PC-9 (cell line): ENCODE data around the gene CUL9. TPM values are rescaled to one million over a fixed set of nuclear protein-coding genes. Genes with fewer than 3 reads are reported as not detected.

Source experiments
- BruUV-seq: library from RNA; stranded (reverse); fragments of 400-500 nt; replicated peaks from 2 replicates; lab custom pipeline; 2021; lab: Mats Ljungman, UMichigan
- CTCF ChIA-PET: fragments of 300-600 bp; sonication (Branson Sonifier 250); formaldehyde crosslinking; loops from one replicate; lab custom pipeline; 2022; ENCODE audit warnings: antibody characterized with exemption; lab: Charles Lee
- POLR2A ChIA-PET: fragments of 300-600 bp; sonication (Branson Sonifier 250); formaldehyde crosslinking; loops from one replicate; lab custom pipeline; 2022; ENCODE audit warnings: antibody characterized with exemption; ENCODE audit not compliant: unreplicated experiment; lab: Charles Lee
- DNase-seq, 2 experiments: peaks; one replicate each; pipeline versions ENCODE4 v3.0.0 to v3.0.0-alpha.2; 2015 to 2022; ENCODE audit warnings: mixed read lengths in 1 of 2
- H2AFZ ChIP-seq: fragments of 200-600 bp; sonication (generic); 2 replicates; pipeline ENCODE4 v1.8.1; 2017; ENCODE audit warnings: antibody characterized with exemption
- H3F3A ChIP-seq: fragments of 200-600 bp; sonication (generic); 2 replicates; pipeline ENCODE4 v1.8.1; 2017; ENCODE audit warnings: antibody characterized with exemption, mild to moderate bottlenecking, low read depth; ENCODE audit not compliant: insufficient read depth
- H3K27ac ChIP-seq: fragments of 200-600 bp; sonication (generic); 2 replicates; pipeline ENCODE4 v1.6.1; 2016; ENCODE audit warnings: mixed run types
- H3K27me3 ChIP-seq: fragments of 200-600 bp; sonication (generic); 2 replicates; pipeline ENCODE4 v1.6.1; 2016; ENCODE audit warnings: low read depth, mixed run types; ENCODE audit not compliant: insufficient read depth
- H3K36me3 ChIP-seq: fragments of 200-600 bp; sonication (generic); 2 replicates; pipeline ENCODE4 v1.6.1; 2016; ENCODE audit warnings: low read depth, mixed run types
- H3K4me1 ChIP-seq: fragments of 200-600 bp; sonication (generic); replicated peaks from 2 replicates; pipeline ENCODE4 v1.6.1; 2016; ENCODE audit warnings: mixed run types; ENCODE audit not compliant: insufficient read depth
- H3K4me2 ChIP-seq: fragments of 200-600 bp; sonication (generic); 2 replicates; pipeline ENCODE4 v1.6.1; 2017; ENCODE audit warnings: mixed run types
- H3K4me3 ChIP-seq: fragments of 200-600 bp; sonication (generic); 2 replicates; pipeline ENCODE4 v1.6.1; 2016; ENCODE audit warnings: mixed run types
- H3K79me2 ChIP-seq: fragments of 200-600 bp; sonication (generic); 2 replicates; pipeline ENCODE4 v1.6.1; 2017; ENCODE audit warnings: low read depth, mixed run types
- H3K9me2 ChIP-seq: fragments of 200-600 bp; sonication (generic); 2 replicates; pipeline ENCODE4 v1.8.1; 2017; ENCODE audit warnings: mild to moderate bottlenecking; ENCODE audit not compliant: insufficient read depth
- H3K9me3 ChIP-seq: fragments of 200-600 bp; sonication (generic); 2 replicates; pipeline ENCODE4 v1.8.1; 2016; ENCODE audit warnings: low read depth; ENCODE audit not compliant: insufficient read depth
- H4K20me1 ChIP-seq: fragments of 200-600 bp; sonication (generic); 2 replicates; pipeline ENCODE4 v1.8.1; 2017; ENCODE audit not compliant: insufficient read depth
- CTCF ChIP-seq: fragments of 200-600 bp; sonication (generic); conservative IDR thresholded peaks from 2 replicates; pipeline ENCODE4 v1.6.1; 2017; ENCODE audit warnings: mixed run types, antibody characterized with exemption, mild to moderate bottlenecking, moderate library complexity
- EZH2 ChIP-seq: fragments of 200-600 bp; sonication (generic); IDR thresholded peaks from 2 replicates; pipeline ENCODE4 v1.8.0; 2017; ENCODE audit warnings: antibody characterized with exemption, low read depth
- intact Hi-C: fragments of 100-400 bp; cut with micrococcal nuclease; formaldehyde crosslinking; loops from one replicate; pipeline ENCODE4 v1.10.0; 2022; ENCODE audit not compliant: unreplicated experiment
- total RNA-seq: library from RNA; stranded (reverse); gene quantifications from 2 replicates; pipeline ENCODE4 v1.2.3, GENCODE V29; 2021

The CUL9 gene
- total RNA-seq, 1 experiment from 2014 or later = 52.8 TPM

DNA sequence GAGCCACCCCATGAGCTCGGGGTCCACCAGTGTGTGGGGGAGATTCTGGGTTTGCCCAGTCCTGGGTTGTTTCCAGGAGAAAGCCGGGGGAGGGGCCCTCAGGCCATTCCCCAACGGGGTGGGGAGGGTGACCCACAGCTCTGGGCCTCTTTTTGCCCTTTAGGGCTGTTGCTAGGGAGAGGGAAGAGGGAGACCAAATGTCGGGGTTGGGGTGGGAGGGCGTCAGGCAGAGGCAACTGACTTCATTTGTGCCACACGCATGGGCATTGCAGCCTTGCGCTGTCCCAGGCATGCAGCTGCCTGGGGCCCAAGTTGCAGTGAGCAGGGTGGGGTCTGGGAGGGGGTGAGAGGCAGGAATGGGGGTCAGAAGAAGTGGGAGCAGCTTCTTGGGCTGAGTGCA is 1.9 kb upstream of the CUL9 start:
- TF ChIP-seq EZH2 = no peak
- TF ChIP-seq CTCF = no peak
- Histone ChIP-seq H3K27ac (no peak overlapping the region), H3K27me3 (no peaks in the 10 kb centered on the region), H3K4me2 (no peak overlapping the region), H3K4me1 (peaks cover 24% of the 10 kb centered on the region), H2AFZ (no peak overlapping the region), H3F3A (peaks cover 22% of the 10 kb centered on the region; the same call in 1 of the 2 replicates), H3K79me2 (peaks cover 10% of the 10 kb centered on the region; the same call in 1 of the 2 replicates), H4K20me1 (no peaks in the 10 kb centered on the region), H3K36me3 (peaks cover 8% of the 10 kb centered on the region; the same call in 1 of the 2 replicates), H3K9me3 (no peaks in the 10 kb centered on the region), H3K4me3 (no peak overlapping the region), H3K9me2 (no peaks in the 10 kb centered on the region)
- no TSS peak for BruUV-seq
- no peak for DNase-seq
- intact Hi-C loops = no loop called here
- CTCF ChIA-PET = no interaction called here
- POLR2A ChIA-PET = interaction anchor here (0.6 kb wide), 1 partner anchor 106 kb away, joined by 4 read pairs; no protein-coding TSS in a partner anchor

GRCh38 chr6:43180985-43181384 is 1.0 kb upstream of the CUL9 start:
- no peak for TF ChIP-seq CTCF
- TF ChIP-seq EZH2 = no peak
- Histone ChIP-seq H3K4me1 (peaks cover 18% of the 10 kb centered on the region), H3K79me2 (0 out of 2 replicates have a peak, but pooled peaks cover under 1% of the 10 kb centered on the region), H3K9me3 (no peaks in the 10 kb centered on the region), H2AFZ (no peak overlapping the region), H3K4me3 (peak overlapping the region; percentile 72; the same call in 1 of the 2 replicates), H3K9me2 (no peaks in the 10 kb centered on the region), H4K20me1 (no peaks in the 10 kb centered on the region), H3K4me2 (peak overlapping the region; percentile 95), H3K36me3 (peaks cover 2% of the 10 kb centered on the region; the same call in 1 of the 2 replicates), H3K27ac (peak overlapping the region; percentile 52; the same call in 1 of the 2 replicates), H3K27me3 (no peaks in the 10 kb centered on the region), H3F3A (peaks cover 21% of the 10 kb centered on the region; the same call in 1 of the 2 replicates)
- ChIA-PET CTCF (no interaction called here), POLR2A (no interaction called here)
- intact Hi-C loops = no loop called here
- no TSS peak for BruUV-seq
- DNase-seq = no peak

DNA sequence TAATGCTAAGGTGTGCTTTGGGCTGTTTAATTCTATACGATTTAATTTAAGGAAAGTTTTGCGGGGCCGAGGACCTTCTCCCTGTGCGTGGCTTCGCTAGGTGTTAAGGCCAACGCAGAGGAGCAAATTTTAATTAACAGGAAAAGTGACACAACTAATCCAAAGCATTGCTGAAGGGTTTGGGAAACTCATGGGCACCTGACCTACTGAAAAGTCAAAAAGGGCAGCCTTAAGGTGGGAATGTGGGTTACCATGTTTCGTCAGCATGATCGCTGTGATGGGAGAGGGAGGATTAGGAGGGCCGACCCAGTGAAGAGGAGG is 415 bp upstream of the CUL9 start:
- no peak for TF ChIP-seq EZH2
- TF ChIP-seq CTCF = no peak
- Histone ChIP-seq H3K27ac (peak overlapping the region; percentile 52), H3K9me3 (no peaks in the 10 kb centered on the region), H3K36me3 (no peaks in the 10 kb centered on the region), H3K4me3 (peak overlapping the region; percentile 72), H3K27me3 (no peaks in the 10 kb centered on the region), H4K20me1 (no peaks in the 10 kb centered on the region), H3K4me2 (peak overlapping the region; percentile 95), H2AFZ (peak overlapping the region; percentile 84), H3K79me2 (no peaks in the 10 kb centered on the region), H3F3A (peaks cover 21% of the 10 kb centered on the region; the same call in 1 of the 2 replicates), H3K4me1 (peaks cover 18% of the 10 kb centered on the region), H3K9me2 (no peaks in the 10 kb centered on the region)
- intact Hi-C loops = no loop called here
- TSS peak; percentile 93 for BruUV-seq
- DNase-seq = no peak
- CTCF ChIA-PET = interaction anchor here (1.1 kb wide), 1 partner anchor 11 kb away, joined by 3 read pairs; no protein-coding TSS in a partner anchor
- POLR2A ChIA-PET = interaction anchor here (0.7 kb wide), 1 partner anchor 86 kb away, joined by 3 read pairs; no protein-coding TSS in a partner anchor
